ENCODE data around the gene PLAAT4.

Gene PLAAT4

GRCh38 chr11:63552921-63553320, 16.3 kb downstream of the PLAAT4 start:
- H3K4me3 ChIP-seq (ENCODE audit: low read depth, low read length), result no peak overlapping the region
- TF ChIP-seq CTCF (IDR thresholded peaks at IDR 0.05; ENCODE audit: borderline replicate concordance, insufficient read depth, low read depth, low read length), result no peak

GRCh38 chr11:63553759-63554158, 17.2 kb downstream of the PLAAT4 start:
- no peak for TF ChIP-seq CTCF (IDR thresholded peaks at IDR 0.05; ENCODE audit: borderline replicate concordance, insufficient read depth, low read depth, low read length)
- no peak overlapping the region for H3K4me3 ChIP-seq (ENCODE audit: low read depth, low read length)

GRCh38 chr11:63554877-63555223, 18.2 kb downstream of the PLAAT4 start:
- no peak overlapping the region for H3K4me3 ChIP-seq (ENCODE audit: low read depth, low read length)
- TF ChIP-seq CTCF (IDR thresholded peaks at IDR 0.05; ENCODE audit: borderline replicate concordance, insufficient read depth, low read depth, low read length), result no peak

GRCh38 chr11:63556404-63557013, 19.9 kb downstream of the PLAAT4 start:
- no peak for TF ChIP-seq CTCF (IDR thresholded peaks at IDR 0.05; ENCODE audit: borderline replicate concordance, insufficient read depth, low read depth, low read length)
- no peak overlapping the region for H3K4me3 ChIP-seq (ENCODE audit: low read depth, low read length)

GRCh38 chr11:63557570-63557969, 21.0 kb downstream of the PLAAT4 start:
- no peak for TF ChIP-seq CTCF (IDR thresholded peaks at IDR 0.05; ENCODE audit: borderline replicate concordance, insufficient read depth, low read depth, low read length)
- no peak overlapping the region for H3K4me3 ChIP-seq (ENCODE audit: low read depth, low read length)

- TF ChIP-seq CTCF (IDR thresholded peaks at IDR 0.05; ENCODE audit: borderline replicate concordance, insufficient read depth, low read depth, low read length), result no peak
- H3K4me3 ChIP-seq (ENCODE audit: low read depth, low read length), result no peak overlapping the region
Measured at GRCh38 chr11:63558459-63559157, 22.0 kb downstream of the PLAAT4 start.

- no peak for TF ChIP-seq CTCF (IDR thresholded peaks at IDR 0.05; ENCODE audit: borderline replicate concordance, insufficient read depth, low read depth, low read length)
Measured at GRCh38 chr11:63560506-63561180, 24.0 kb downstream of the PLAAT4 start.

More at GRCh38 chr11:63560506-63561180, 24.0 kb downstream of the PLAAT4 start:
- H3K4me3 ChIP-seq (ENCODE audit: low read depth, low read length), result no peak overlapping the region

Measured in GM12875 (cell line).